ENCODE results near the gene DNAH9.

The DNAH9 gene

DNA sequence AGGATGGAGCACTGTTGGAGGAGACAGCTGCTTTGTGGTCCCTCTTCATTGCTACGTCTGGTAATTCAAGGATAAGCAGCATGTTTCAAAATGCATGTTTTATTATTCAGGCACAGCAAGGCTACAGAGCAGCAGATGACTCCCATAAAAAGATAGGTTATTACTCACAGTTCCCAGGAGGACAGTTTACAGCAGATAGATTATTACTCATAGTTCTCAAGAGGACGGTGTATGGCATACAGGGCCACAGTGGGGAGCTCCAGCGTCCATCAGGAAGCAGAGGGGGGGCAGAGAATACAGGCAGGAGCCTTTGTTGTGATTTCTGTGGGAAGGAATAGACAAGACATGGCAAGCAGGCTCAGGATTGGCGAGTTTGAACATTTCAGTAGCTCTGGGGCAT is 72.9 kb downstream of the DNAH9 start:
- no peak for DNase-seq (ENCODE audit: low read depth)

- DNase-seq (ENCODE audit: low read depth): no peak
These were observed 84.4 kb downstream of the DNAH9 start for GRCh38 chr17:11682646-11683045.

- DNase-seq (ENCODE audit: low read depth): no peak
These were observed 92.4 kb downstream of the DNAH9 start for GRCh38 chr17:11690681-11691080.

- DNase-seq (ENCODE audit: low read depth): no peak
These were observed 94.4 kb downstream of the DNAH9 start for GRCh38 chr17:11692688-11693087.

GRCh38 chr17:11693284-11693683 is 95.0 kb downstream of the DNAH9 start:
- DNase-seq (ENCODE audit: low read depth): no peak

DNA sequence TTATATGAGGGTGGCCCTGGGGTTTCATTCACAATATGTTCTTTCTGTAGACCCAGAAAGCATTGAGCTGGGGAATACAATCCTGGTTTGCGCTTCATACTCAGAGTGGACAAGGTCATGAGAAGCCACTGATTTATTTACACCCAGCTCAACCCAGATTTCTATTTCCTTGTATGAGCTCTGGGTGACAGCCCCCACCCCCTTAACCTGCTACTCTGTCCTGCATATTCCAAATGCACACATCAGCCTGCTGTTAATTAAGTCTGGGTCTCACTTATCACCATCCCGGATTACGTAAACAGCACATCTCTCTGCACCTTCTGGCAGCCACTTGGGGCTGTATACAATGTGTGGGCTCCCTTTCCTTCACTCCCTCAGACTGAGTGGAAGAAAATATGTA is 102.4 kb downstream of the DNAH9 start:
- no peak for DNase-seq (ENCODE audit: low read depth)

- no peak for DNase-seq (ENCODE audit: low read depth)
These were observed 103.6 kb downstream of the DNAH9 start for GRCh38 chr17:11701911-11702310.

- DNase-seq (ENCODE audit: low read depth): no peak
These were observed 105.8 kb downstream of the DNAH9 start for GRCh38 chr17:11704041-11704440.

- no peak for DNase-seq (ENCODE audit: low read depth)
These were observed 106.8 kb downstream of the DNAH9 start for GRCh38 chr17:11705111-11705510.

GRCh38 chr17:11707586-11707985 is 109.3 kb downstream of the DNAH9 start:
- DNase-seq (ENCODE audit: low read depth): no peak

DNA sequence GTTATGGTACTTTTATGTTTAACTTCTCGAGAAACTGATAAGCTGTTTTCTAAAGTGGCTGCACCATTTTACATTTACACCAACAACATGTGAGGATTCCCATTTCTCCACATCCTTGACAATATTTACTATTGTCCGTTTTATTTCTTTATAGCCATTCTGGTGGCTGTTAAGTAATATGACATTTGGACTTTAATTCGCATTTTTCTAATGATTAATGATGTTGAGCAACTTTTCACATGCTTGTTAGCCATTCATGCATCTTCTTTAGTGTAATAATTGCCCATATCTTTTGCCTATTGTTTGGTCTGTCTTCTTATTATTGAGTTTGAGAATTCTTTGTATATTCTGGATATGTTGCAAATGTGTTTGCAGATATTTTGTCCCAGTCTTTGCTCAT is 114.2 kb downstream of the DNAH9 start:
- DNase-seq (ENCODE audit: low read depth): no peak

GRCh38 chr17:11719203-11719602 is 120.9 kb downstream of the DNAH9 start:
- no peak for DNase-seq (ENCODE audit: low read depth)

- DNase-seq (ENCODE audit: low read depth): no peak
These were observed 121.6 kb downstream of the DNAH9 start for GRCh38 chr17:11719856-11720255.

DNA sequence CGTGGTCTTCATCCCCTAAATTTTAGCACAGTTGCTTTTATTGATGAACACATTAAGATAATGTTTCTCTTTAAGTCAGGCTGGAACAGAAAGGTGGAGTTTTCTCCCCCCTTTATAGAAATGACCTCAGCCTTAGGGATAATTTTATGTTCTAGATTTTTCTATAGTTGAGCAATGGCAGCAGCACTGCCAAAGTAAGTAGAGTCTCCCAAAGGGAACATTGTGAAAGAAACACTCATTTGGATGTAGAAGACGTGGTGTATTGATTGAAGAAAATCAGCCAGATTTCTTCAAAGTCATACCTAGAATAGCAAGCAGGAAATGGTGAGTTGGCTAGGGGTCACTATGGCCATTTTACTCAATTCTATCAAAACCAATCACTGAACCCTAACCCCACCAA is 122.5 kb downstream of the DNAH9 start:
- no peak for DNase-seq (ENCODE audit: low read depth)

- no peak for DNase-seq (ENCODE audit: low read depth)
These were observed 132.5 kb downstream of the DNAH9 start for GRCh38 chr17:11730747-11731146.

- DNase-seq (ENCODE audit: low read depth): no peak
These were observed 138.5 kb downstream of the DNAH9 start for GRCh38 chr17:11736613-11737312.

- no peak for DNase-seq (ENCODE audit: low read depth)
These were observed 139.0 kb downstream of the DNAH9 start for GRCh38 chr17:11737313-11737679.

DNA sequence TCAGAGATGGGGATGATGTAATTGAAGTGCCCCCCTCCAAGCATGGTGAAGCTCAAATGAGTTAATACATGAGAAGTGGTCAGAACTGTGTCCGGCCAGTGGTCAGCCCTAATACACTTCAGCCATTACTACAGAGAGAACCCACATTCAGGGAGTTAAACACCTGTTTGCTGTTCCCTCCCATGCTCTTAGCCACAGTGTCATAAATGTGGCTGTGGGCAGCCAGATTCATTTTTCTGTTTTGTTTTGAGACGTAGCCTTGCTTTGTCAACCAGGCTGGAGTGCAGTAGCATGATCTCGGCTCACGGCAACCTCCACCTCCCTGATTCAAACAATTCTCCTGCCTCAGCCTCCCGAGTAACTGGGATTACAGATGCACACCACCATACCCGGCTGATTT is 139.9 kb downstream of the DNAH9 start:
- DNase-seq (ENCODE audit: low read depth): no peak

- DNase-seq (ENCODE audit: low read depth): no peak
These were observed 141.1 kb downstream of the DNAH9 start for GRCh38 chr17:11739351-11739750.

DNA sequence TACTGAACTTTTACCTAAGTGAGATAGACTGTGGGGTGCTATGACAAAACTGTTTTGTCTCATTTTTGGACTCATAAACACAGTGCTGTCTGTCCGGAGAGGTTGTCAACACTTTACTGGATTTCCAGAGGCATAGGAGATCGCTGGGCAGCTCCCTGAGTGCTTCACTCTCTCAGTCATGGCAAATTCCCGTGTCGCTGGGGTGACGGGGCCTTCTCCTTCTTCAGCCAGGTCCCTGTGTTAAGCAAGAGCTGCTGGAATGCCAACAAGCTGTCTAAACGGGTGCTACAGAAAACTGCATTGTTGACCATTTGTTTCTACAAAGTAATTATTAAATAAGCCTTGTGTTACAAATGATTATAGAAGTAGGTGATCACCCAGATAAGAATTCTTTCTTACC is 141.6 kb downstream of the DNAH9 start:
- DNase-seq (ENCODE audit: low read depth): no peak

DNA sequence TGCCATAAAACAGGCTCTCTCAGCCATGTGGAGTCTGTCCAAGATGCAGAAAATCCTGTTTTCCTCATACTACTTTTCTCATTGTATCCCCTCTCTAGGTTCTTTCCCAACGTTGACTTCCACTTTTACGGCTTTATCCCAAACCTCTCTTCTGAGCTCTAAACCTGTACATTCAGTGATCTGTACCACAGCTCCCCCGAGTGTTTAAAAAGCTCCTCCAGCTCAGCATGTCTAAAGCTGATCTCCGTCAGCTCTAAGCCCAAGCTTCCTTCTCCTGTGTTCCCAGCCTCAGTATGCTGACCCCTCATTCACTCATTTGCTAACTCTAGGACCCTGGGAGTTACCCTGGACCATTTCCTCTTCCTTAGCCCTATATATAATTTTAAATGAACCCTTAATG is 144.6 kb downstream of the DNAH9 start:
- no peak for DNase-seq (ENCODE audit: low read depth)

GRCh38 chr17:11744696-11745095 is 146.4 kb downstream of the DNAH9 start:
- DNase-seq (ENCODE audit: low read depth): no peak

GRCh38 chr17:11747441-11747840 is 149.2 kb downstream of the DNAH9 start:
- no peak for DNase-seq (ENCODE audit: low read depth)

DNA sequence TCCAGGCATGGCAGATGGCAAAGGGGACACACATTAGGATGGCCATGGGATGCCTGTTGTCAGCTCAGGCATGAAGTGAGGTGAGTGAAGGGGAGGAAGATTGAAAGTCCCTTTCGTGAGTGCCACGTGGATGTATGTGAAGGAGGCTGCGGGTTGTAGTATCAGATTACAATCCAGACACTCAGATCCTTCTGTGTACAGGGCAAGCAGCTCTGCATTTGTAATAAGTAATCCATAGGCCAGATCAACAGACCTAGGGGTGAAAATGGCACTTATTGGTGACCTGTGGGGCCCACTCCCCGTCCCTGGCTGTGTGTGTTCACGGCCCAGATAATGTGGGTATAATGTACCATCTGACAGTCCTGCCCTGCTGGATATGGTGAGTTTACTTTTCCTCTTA is 159.5 kb downstream of the DNAH9 start:
- no peak for DNase-seq (ENCODE audit: low read depth)

DNA sequence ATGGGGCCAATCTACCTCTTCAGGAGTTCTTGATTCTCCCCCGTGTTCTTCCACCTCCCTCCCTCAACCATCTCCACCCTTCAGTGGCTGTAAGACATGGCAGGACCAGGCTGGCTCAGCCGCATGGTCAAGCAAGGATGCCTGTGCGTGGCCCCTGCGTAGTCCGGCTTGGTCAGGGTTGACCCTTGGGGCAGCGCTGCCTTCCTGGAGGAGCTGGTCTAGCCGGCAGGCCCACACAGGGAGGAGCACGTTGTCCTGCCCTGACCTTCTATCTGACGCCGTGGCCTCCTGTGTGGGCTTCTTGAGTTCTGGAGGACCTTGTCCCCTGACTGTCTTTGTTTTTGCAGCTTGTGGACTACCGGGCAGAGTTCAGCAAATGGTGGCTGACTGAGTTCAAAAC is 169.8 kb downstream of the DNAH9 start:
- DNase-seq (ENCODE audit: low read depth): no peak

Data from activated T-cell treated with anti-CD3 and anti-CD28 coated beads for 1 hour (primary cell).